A549 treated with dexamethasone at 1 μM for 4 hours (cell line): ENCODE data around the gene MST1. TPM values are rescaled to one million over a fixed set of nuclear protein-coding genes. Genes with fewer than 3 reads are reported as not detected.

Experiments used
- total RNA-seq: library from RNA; stranded (reverse); fragments of 200-300 nt; extraction: Qiagen RNA extraction; gene quantifications from 5 replicates; pipeline ENCODE4 v1.2.3, GENCODE V29; 2022

Gene MST1
- 0.83 to 2.4 TPM (median 1.4 TPM) in 5 replicates for total RNA-seq

GRCh38 chr3:49689046-49689907, at the start of gene MST1, which contains the start of gene RNF123:
MST1 (minus strand) TSS chr3:49689474; CDS start chr3:49688691, 783 bp downstream.
RNF123 (plus strand) TSS chr3:49689557; CDS start chr3:49691166, 1,609 bp downstream.

GRCh38 chr3:49723628-49724551, 34.6 kb upstream of the MST1 start, which contains the start of gene GMPPB:
GMPPB (minus strand) TSS chr3:49723951; CDS start chr3:49723726, 225 bp downstream.

GRCh38 chr3:49719214-49719884, 30.1 kb upstream of the MST1 start, which contains the start of gene AMIGO3:
AMIGO3 (minus strand) TSS chr3:49719684; CDS start chr3:49719465, 219 bp downstream.

GRCh38 chr3:49673715-49674496, 15.4 kb downstream of the MST1 start, which contains the start of gene APEH:
APEH (plus strand) TSS chr3:49674351; CDS start chr3:49674402, 51 bp downstream.

Other genes with a start within 250 kb of the MST1 start
- 47.5 to 69.1 TPM (median 68.3 TPM) in 5 replicates for gene DAG1, start 219.2 kb downstream of the MST1 start, total RNA-seq
- gene BSN, start 135.0 kb downstream of the MST1 start, total RNA-seq, result 0.11 to 0.26 TPM (median 0.22 TPM) in 5 replicates
- gene APEH, start 15.1 kb downstream of the MST1 start, total RNA-seq, result 53.9 to 74.4 TPM (median 69.9 TPM) in 5 replicates
- gene RNF123, start 83 bp upstream of the MST1 start, total RNA-seq, result 8.5 to 16.5 TPM (median 14.4 TPM) in 5 replicates
- 0.09 to 0.83 TPM (median 0.49 TPM) in 5 replicates for gene AMIGO3, start 30.2 kb upstream of the MST1 start, total RNA-seq
- gene GMPPB, start 34.5 kb upstream of the MST1 start, total RNA-seq, result 12.4 to 19.0 TPM (median 17.7 TPM) in 5 replicates
- 18.6 to 23.7 TPM (median 22.4 TPM) in 5 replicates for gene IP6K1, start 97.1 kb upstream of the MST1 start, total RNA-seq
- gene CDHR4, start 110.4 kb upstream of the MST1 start, total RNA-seq, result 0.15 to 0.26 TPM (median 0.24 TPM) in 5 replicates
- 1.6 to 2.2 TPM (median 2.0 TPM) in 5 replicates for gene INKA1, start 113.8 kb upstream of the MST1 start, total RNA-seq
- 0.25 to 0.72 TPM (median 0.26 TPM) in 5 replicates for gene UBA7, start 124.5 kb upstream of the MST1 start, total RNA-seq
- gene TRAIP, start 167.1 kb upstream of the MST1 start, total RNA-seq, result 7.5 to 12.4 TPM (median 11.7 TPM) in 5 replicates
- gene CAMKV, start 180.4 kb upstream of the MST1 start, total RNA-seq, result 0.15 to 0.32 TPM (median 0.21 TPM) in 5 replicates
- 3.6 to 6.7 TPM (median 6.1 TPM) in 5 replicates for gene MST1R, start 214.4 kb upstream of the MST1 start, total RNA-seq
- 5.1 to 9.3 TPM (median 8.0 TPM) in 5 replicates for gene MON1A, start 240.3 kb upstream of the MST1 start, total RNA-seq